ENCODE measurements around the gene SV2C.
"Not testable (repeated sequence)": the region's sequence is repeated elsewhere in the genome, so short reads cannot be mapped to it uniquely, and the experiment has no call there.

The SV2C gene

GRCh38 chr5:76367623-76368371 lies 284.6 kb downstream of the SV2C start:
- Histone ChIP-seq H3K9ac (ENCODE audit: low read length) (no peak overlapping the region), H3K4me2 (ENCODE audit: low read length) (no peak overlapping the region), H3K36me3 (replicated peaks; ENCODE audit: low read depth, low read length) (no peaks in the 10 kb centered on the region), H3K79me2 (ENCODE audit: low read length) (no peaks in the 10 kb centered on the region), H3K4me1 (ENCODE audit: low read length) (no peaks in the 10 kb centered on the region), H3K4me3 (ENCODE audit: low read length) (no peak overlapping the region), H3K27me3 (ENCODE audit: low read depth, low read length) (no peaks in the 10 kb centered on the region), H4K20me1 (ENCODE audit: insufficient read depth, low read length) (no peaks in the 10 kb centered on the region), H3K9me3 (ENCODE audit: insufficient read depth, low read length) (no peaks in the 10 kb centered on the region), H2AFZ (ENCODE audit: low read depth, low read length) (no peak overlapping the region), H3K27ac (ENCODE audit: low read length) (no peak overlapping the region)
- TF ChIP-seq CTCF (IDR thresholded peaks at IDR 0.05; ENCODE audit: low read depth, low read length) (no peak), EZH2phosphoT487 (IDR thresholded peaks at IDR 0.05; ENCODE audit: low read depth) (no peak)

GRCh38 chr5:76368941-76369340 lies 285.8 kb downstream of the SV2C start:
- no peaks in the 10 kb centered on the region for H3K36me3 ChIP-seq (replicated peaks; ENCODE audit: low read depth, low read length)
- H3K9me3 ChIP-seq (ENCODE audit: insufficient read depth, low read length), result no peaks in the 10 kb centered on the region
- H3K79me2 ChIP-seq (ENCODE audit: low read length), result no peaks in the 10 kb centered on the region
- H4K20me1 ChIP-seq (ENCODE audit: insufficient read depth, low read length), result no peaks in the 10 kb centered on the region
- H3K4me3 ChIP-seq (ENCODE audit: low read length), result no peak overlapping the region
- TF ChIP-seq CTCF (IDR thresholded peaks at IDR 0.05; ENCODE audit: low read depth, low read length) (no peak), EZH2phosphoT487 (IDR thresholded peaks at IDR 0.05; ENCODE audit: low read depth) (no peak)
- no peaks in the 10 kb centered on the region for H3K27me3 ChIP-seq (ENCODE audit: low read depth, low read length)
- H3K4me1 ChIP-seq (ENCODE audit: low read length), result no peaks in the 10 kb centered on the region
- H3K4me2 ChIP-seq (ENCODE audit: low read length), result no peak overlapping the region
- H3K27ac ChIP-seq (ENCODE audit: low read length), result no peak overlapping the region
- H3K9ac ChIP-seq (ENCODE audit: low read length), result no peak overlapping the region
- H2AFZ ChIP-seq (ENCODE audit: low read depth, low read length), result no peak overlapping the region

- not testable (repeated sequence) for H3K4me2 ChIP-seq (ENCODE audit: low read length); H3K4me3 ChIP-seq (ENCODE audit: low read length); H3K9ac ChIP-seq (ENCODE audit: low read length); H3K36me3 ChIP-seq (replicated peaks; ENCODE audit: low read depth, low read length); H2AFZ ChIP-seq (ENCODE audit: low read depth, low read length); H3K27me3 ChIP-seq (ENCODE audit: low read depth, low read length); H3K27ac ChIP-seq (ENCODE audit: low read length); H3K9me3 ChIP-seq (ENCODE audit: insufficient read depth, low read length); H3K79me2 ChIP-seq (ENCODE audit: low read length); H4K20me1 ChIP-seq (ENCODE audit: insufficient read depth, low read length); H3K4me1 ChIP-seq (ENCODE audit: low read length)
Measured at GRCh38 chr5:76369668-76370067, 286.5 kb downstream of the SV2C start.

GRCh38 chr5:76371960-76372322 lies 288.8 kb downstream of the SV2C start:
- H3K4me3 ChIP-seq (ENCODE audit: low read length), result no peak overlapping the region
- H3K9me3 ChIP-seq (ENCODE audit: insufficient read depth, low read length), result no peaks in the 10 kb centered on the region
- no peaks in the 10 kb centered on the region for H3K4me1 ChIP-seq (ENCODE audit: low read length)
- no peak overlapping the region for H2AFZ ChIP-seq (ENCODE audit: low read depth, low read length)
- TF ChIP-seq EZH2phosphoT487 (IDR thresholded peaks at IDR 0.05; ENCODE audit: low read depth), result no peak
- no peak for TF ChIP-seq CTCF (IDR thresholded peaks at IDR 0.05; ENCODE audit: low read depth, low read length)
- no peak overlapping the region for H3K9ac ChIP-seq (ENCODE audit: low read length)
- H3K27ac ChIP-seq (ENCODE audit: low read length), result no peak overlapping the region
- no peaks in the 10 kb centered on the region for H4K20me1 ChIP-seq (ENCODE audit: insufficient read depth, low read length)
- H3K79me2 ChIP-seq (ENCODE audit: low read length), result no peaks in the 10 kb centered on the region
- H3K4me2 ChIP-seq (ENCODE audit: low read length), result no peak overlapping the region
- H3K36me3 ChIP-seq (replicated peaks; ENCODE audit: low read depth, low read length), result no peaks in the 10 kb centered on the region
- no peaks in the 10 kb centered on the region for H3K27me3 ChIP-seq (ENCODE audit: low read depth, low read length)
